ENCODE data around the gene PTPRR. TPM values are rescaled to one million over a fixed set of nuclear protein-coding genes. Genes with fewer than 3 reads are reported as not detected.

Gene PTPRR
- total and polyA plus RNA-seq, 10 of the 15 experiments (the other 5 are each of a cell fraction or from before 2014, with no cell fraction given): 0.14 to 3.1 (median 0.42) TPM

GRCh38 chr12:70910666-70911065 is 9.9 kb downstream of the PTPRR start:
- RAD21 ChIA-PET (ENCODE audit: unreplicated experiment): no interaction called here
- CTCF ChIA-PET: no interaction called here
- H4K20me1 ChIP-seq (ENCODE audit: control insufficient read depth, insufficient read depth): no peaks in the 10 kb centered on the region
- DNase-seq (ENCODE audit: low read depth, low spot score) (no peak), ATAC-seq (no peak), FAIRE-seq (no peak)
- H3K27ac ChIP-seq (ENCODE audit: control insufficient read depth, insufficient read depth): no peak overlapping the region
- H3K36me3 ChIP-seq (ENCODE audit: control insufficient read depth in 2 of 2, insufficient read depth in 2 of 2, low read length in 1 of 2): no peaks in the 10 kb centered on the region
- intact Hi-C loops (cut with micrococcal nuclease; ENCODE audit: unreplicated experiment): no loop called here
- SMC1A ChIA-PET (ENCODE audit: uncharacterized antibody, unreplicated experiment): no interaction called here
- H3K4me3 ChIP-seq: no peak overlapping the region
- no TSS peak for BruUV-seq (replicated peaks)
- in situ Hi-C loops (cut with MboI): no loop called here
- H3K4me2 ChIP-seq (ENCODE audit: control insufficient read depth, insufficient read depth): no peak overlapping the region
- H2AFZ ChIP-seq (ENCODE audit: control insufficient read depth, low read depth, low read length): no peak overlapping the region
- no peak overlapping the region for H3K9ac ChIP-seq (ENCODE audit: control insufficient read depth, insufficient read depth, low read length)
- H3K9me3 ChIP-seq (replicated peaks; ENCODE audit: control insufficient read depth, insufficient read depth, low read length): no peaks in the 10 kb centered on the region
- POLR2A ChIA-PET: no interaction called here
- no peaks in the 10 kb centered on the region for H3K4me1 ChIP-seq (ENCODE audit: control insufficient read depth, insufficient read depth, low read length)
- 0% methylated on average over 1 of the region's 1 CpG for WGBS (ENCODE audit: insufficient coverage, insufficient replicate concordance, low lambda C conversion rate, missing lambda C conversion rate)
- no peak for TF ChIP-seq TCF7 (IDR thresholded peaks at IDR 0.05; ENCODE audit: borderline replicate concordance)
- TF ChIP-seq PKNOX1 (IDR thresholded peaks at IDR 0.05): no peak
- TF ChIP-seq TCF12 (IDR thresholded peaks at IDR 0.05; ENCODE audit: low read depth, low read length): no peak
- TF ChIP-seq BCL3 (IDR thresholded peaks at IDR 0.05; ENCODE audit: borderline replicate concordance, insufficient read depth, low read depth, low read length, poor library complexity, severe bottlenecking): no peak
- TF ChIP-seq MLLT1 (IDR thresholded peaks at IDR 0.05): no peak
- no peak for TF ChIP-seq NFIC (IDR thresholded peaks at IDR 0.05; ENCODE audit: low read depth, low read length)
- TF ChIP-seq BCL11A (IDR thresholded peaks at IDR 0.05; ENCODE audit: low read depth, low read length): no peak
- no peak for TF ChIP-seq ZNF592 (IDR thresholded peaks at IDR 0.05)
- TF ChIP-seq IRF4 (IDR thresholded peaks at IDR 0.05; ENCODE audit: low read depth, low read length): no peak
- no peak for TF ChIP-seq IKZF1 (conservative IDR thresholded peaks at IDR 0.05)
- TF ChIP-seq HDGF (IDR thresholded peaks at IDR 0.05): no peak
- TF ChIP-seq HDAC6 (IDR thresholded peaks at IDR 0.05; ENCODE audit: unreplicated experiment): no peak
- TF ChIP-seq RUNX3 (IDR thresholded peaks at IDR 0.05; ENCODE audit: low read length): no peak
- no peak for TF ChIP-seq MTA2 (IDR thresholded peaks at IDR 0.05; ENCODE audit: low read depth)
- no peak for TF ChIP-seq SIN3A (IDR thresholded peaks at IDR 0.05; ENCODE audit: low read depth, low read length)
- no peak for TF ChIP-seq EED (IDR thresholded peaks at IDR 0.05; ENCODE audit: low read depth)
- TF ChIP-seq SUPT20H (IDR thresholded peaks at IDR 0.05; ENCODE audit: borderline replicate concordance, control insufficient read depth, low read depth, low read length): no peak
- no peak for TF ChIP-seq RFX5 (IDR thresholded peaks at IDR 0.05; ENCODE audit: low read depth, low read length)
- TF ChIP-seq MAX (IDR thresholded peaks at IDR 0.05; ENCODE audit: low read depth, low read length): no peak
- H3K79me2 ChIP-seq (ENCODE audit: control insufficient read depth, insufficient read depth, low read length): no peaks in the 10 kb centered on the region
- no peaks in the 10 kb centered on the region for H3K27me3 ChIP-seq (replicated peaks in 1 of 2; ENCODE audit: control insufficient read depth in 2 of 2, insufficient read depth in 2 of 2, low read length in 1 of 2)
